HG02970 (cell line): ENCODE results near the gene PSMB3.
A peak's percentile ranks its signal among the peaks of the same experiment; 100 is the strongest.
"Not testable (repeated sequence)": the region's sequence is repeated elsewhere in the genome, so short reads cannot be mapped to it uniquely, and the experiment has no call there.

Experiments
- ATAC-seq: cut with Tn5 transposase; IDR thresholded peaks from one replicate; pipeline ENCODE4 v1.9.1; 2021; ENCODE audit warnings: mild to moderate bottlenecking, moderate library complexity, moderate number of reproducible peaks; ENCODE audit not compliant: unreplicated experiment, low FRiP score

The PSMB3 gene

GRCh38 chr17:38748149-38748891, 4.2 kb upstream of the PSMB3 start, which contains the start of gene PCGF2:
TSS of gene PCGF2 (minus strand) at chr17:38748336. CDS start at chr17:38740402, 7,934 bp downstream.
- no peak for ATAC-seq

- ATAC-seq: no peak
Observed at GRCh38 chr17:38748892-38749222, 3.7 kb upstream of the PSMB3 start.

- no peak for ATAC-seq
Observed at GRCh38 chr17:38749223-38750043, 3.1 kb upstream of the PSMB3 start.

GRCh38 chr17:38750044-38750311, 2.6 kb upstream of the PSMB3 start:
- ATAC-seq: no peak

- ATAC-seq: no peak
Observed at GRCh38 chr17:38750312-38751121, 2.0 kb upstream of the PSMB3 start.

GRCh38 chr17:38751144-38751807, 1.3 kb upstream of the PSMB3 start:
- ATAC-seq: no peak

GRCh38 chr17:38751808-38752307, 683 bp upstream of the PSMB3 start:
- peak; percentile 31 for ATAC-seq

- ATAC-seq: no peak
Observed at GRCh38 chr17:38753071-38753506, 548 bp downstream of the PSMB3 start.

- ATAC-seq: no peak
Observed at GRCh38 chr17:38761612-38762011, 9.1 kb downstream of the PSMB3 start.

- no peak for ATAC-seq
Observed at GRCh38 chr17:38762231-38762630, 9.7 kb downstream of the PSMB3 start.

GRCh38 chr17:38766341-38766740, 13.8 kb downstream of the PSMB3 start:
- no peak for ATAC-seq

GRCh38 chr17:38768417-38768816, 15.9 kb downstream of the PSMB3 start:
- no peak for ATAC-seq

- ATAC-seq: no peak
Observed at GRCh38 chr17:38773258-38773657, 20.7 kb downstream of the PSMB3 start.

- no peak for ATAC-seq
Observed at GRCh38 chr17:38777641-38778250, 25.2 kb downstream of the PSMB3 start.

- no peak for ATAC-seq
Observed at GRCh38 chr17:38779965-38780752, 27.6 kb downstream of the PSMB3 start.

- no peak for ATAC-seq
Observed at GRCh38 chr17:38783227-38783626, 30.7 kb downstream of the PSMB3 start.

- ATAC-seq: no peak
Observed at GRCh38 chr17:38786372-38786771, 33.8 kb downstream of the PSMB3 start.

GRCh38 chr17:38787999-38788398, 35.5 kb downstream of the PSMB3 start:
- ATAC-seq: not testable (repeated sequence)

- ATAC-seq: no peak
Observed at GRCh38 chr17:38789185-38789584, 36.6 kb downstream of the PSMB3 start.
